Activated CD4-positive, alpha-beta T cell treated with anti-CD3 and anti-CD28 coated beads for 36 hours (primary cell): Measurements from ENCODE around the gene NUP210. TPM values are rescaled to one million over a fixed set of nuclear protein-coding genes. Genes with fewer than 3 reads are reported as not detected.
"Not testable (repeated sequence)": the region's sequence is repeated elsewhere in the genome, so short reads cannot be mapped to it uniquely, and the experiment has no call there.

ENCODE experiments used
- ATAC-seq: fragments of 200-7000 bp; cut with Tn5 transposase; one replicate; pipeline ENCODE4 v1.10.0; 2021; ENCODE audit warnings: mild to moderate bottlenecking, moderate library complexity
- CTCF ChIA-PET: fragments of 350-600 bp; sonication (Branson Sonifier 250); formaldehyde crosslinking; loops from one replicate; lab custom pipeline; 2021; ENCODE audit warnings: antibody characterized with exemption; lab: Charles Lee
- POLR2A ChIA-PET: fragments of 350-600 bp; sonication (Branson Sonifier 250); formaldehyde crosslinking; loops from one replicate; lab custom pipeline; 2021; ENCODE audit warnings: antibody characterized with exemption, inconsistent platforms; lab: Charles Lee
- DNase-seq: peaks from one replicate; pipeline ENCODE4 v3.0.0-alpha.2; 2020
- H3K27ac Mint-ChIP-seq: one replicate; pipeline ENCODE4 v1.8.0; 2021; ENCODE audit warnings: mixed read lengths
- H3K27me3 Mint-ChIP-seq: one replicate; pipeline ENCODE4 v1.8.0; 2021; ENCODE audit warnings: mixed read lengths
- H3K36me3 Mint-ChIP-seq: one replicate; pipeline ENCODE4 v1.8.0; 2021; ENCODE audit warnings: low read depth, mixed read lengths
- H3K4me1 Mint-ChIP-seq: one replicate; pipeline ENCODE4 v1.8.0; 2021; ENCODE audit warnings: mixed read lengths
- H3K4me3 Mint-ChIP-seq: one replicate; pipeline ENCODE4 v1.8.0; 2021; ENCODE audit warnings: mild to moderate bottlenecking, moderate library complexity, mixed read lengths
- H3K9me3 Mint-ChIP-seq: one replicate; pipeline ENCODE4 v1.8.0; 2021; ENCODE audit warnings: low read depth, mixed read lengths
- intact Hi-C, 2 experiments: fragments of 100-400 bp; cut with DNase I in 1 of 2; cut with micrococcal nuclease in 1 of 2; formaldehyde crosslinking; loops; one replicate each; pipeline versions ENCODE4 v1.14.2 to v1.15.1; 2022 to 2024; cut with DNase I, micrococcal nuclease
- total RNA-seq, 2 experiments: library from RNA; stranded (reverse); gene quantifications; one replicate each; pipeline ENCODE4 v1.2.3, GENCODE V29; 2021

NUP210 gene
- total RNA-seq, 2 experiments from 2014 or later: 117 to 123 TPM

- H3K4me3 Mint-ChIP-seq: no peak overlapping the region
- POLR2A ChIA-PET: no interaction called here
- H3K4me1 Mint-ChIP-seq: no peaks in the 10 kb centered on the region
- H3K9me3 Mint-ChIP-seq: no peaks in the 10 kb centered on the region
- no peak overlapping the region for H3K27ac Mint-ChIP-seq
- DNase-seq: no peak
- H3K27me3 Mint-ChIP-seq: no peaks in the 10 kb centered on the region
- CTCF ChIA-PET: interaction anchor here (0.8 to 1.4 kb wide), 3 partner anchors 58 to 68 kb away, joined by 4 to 5 read pairs (median 4); no protein-coding TSS in a partner anchor
- H3K36me3 Mint-ChIP-seq: peaks cover 57% of the 10 kb centered on the region
- no peak for ATAC-seq
- intact Hi-C loops: no loop called here
These were observed 26.4 kb downstream of the NUP210 start for GRCh38 chr3:13393427-13394360.

GRCh38 chr3:13391308-13391707 is 28.8 kb downstream of the NUP210 start:
- peaks cover 68% of the 10 kb centered on the region for H3K36me3 Mint-ChIP-seq
- intact Hi-C loops: loop anchor here (1.0 to 2.0 kb wide), 2 partner anchors 61 kb away; no protein-coding TSS in a partner anchor
- H3K27me3 Mint-ChIP-seq: no peaks in the 10 kb centered on the region
- peaks cover 10% of the 10 kb centered on the region for H3K4me1 Mint-ChIP-seq
- H3K4me3 Mint-ChIP-seq: no peak overlapping the region
- CTCF ChIA-PET: interaction anchor here (0.6 to 4.4 kb wide), 7 partner anchors 11 to 70 kb away, joined by 3 to 23 read pairs (median 4); no protein-coding TSS in a partner anchor
- H3K9me3 Mint-ChIP-seq: no peaks in the 10 kb centered on the region
- peak overlapping the region; percentile 37 for H3K27ac Mint-ChIP-seq
- peak; percentile 41 for DNase-seq
- no peak for ATAC-seq
- POLR2A ChIA-PET: no interaction called here

- Mint-ChIP-seq H3K9me3 (no peaks in the 10 kb centered on the region), H3K27me3 (no peaks in the 10 kb centered on the region), H3K4me3 (no peak overlapping the region), H3K36me3 (peaks cover 70% of the 10 kb centered on the region), H3K27ac (no peak overlapping the region), H3K4me1 (peaks cover 12% of the 10 kb centered on the region)
- intact Hi-C loops: no loop called here
- DNase-seq (no peak), ATAC-seq (no peak)
- POLR2A ChIA-PET: no interaction called here
- CTCF ChIA-PET: interaction anchor here (0.7 to 4.4 kb wide), 2 partner anchors 55 to 64 kb away, joined by 3 to 23 read pairs; no protein-coding TSS in a partner anchor
These were observed 30.7 kb downstream of the NUP210 start for GRCh38 chr3:13389378-13389777.

- no peak for DNase-seq
- no peaks in the 10 kb centered on the region for H3K9me3 Mint-ChIP-seq
- H3K27ac Mint-ChIP-seq: no peak overlapping the region
- no peaks in the 10 kb centered on the region for H3K27me3 Mint-ChIP-seq
- no peak for ATAC-seq
- ChIA-PET POLR2A (interaction anchor here (0.7 kb wide), 1 partner anchor 276 kb away, joined by 4 read pairs; no protein-coding TSS in a partner anchor), CTCF (interaction anchor here (0.7 to 4.4 kb wide), 3 partner anchors 37 to 64 kb away, joined by 3 to 23 read pairs (median 4); no protein-coding TSS in a partner anchor)
- intact Hi-C loops: no loop called here
- H3K36me3 Mint-ChIP-seq: peaks cover 68% of the 10 kb centered on the region
- no peak overlapping the region for H3K4me3 Mint-ChIP-seq
- peaks cover 12% of the 10 kb centered on the region for H3K4me1 Mint-ChIP-seq
These were observed 31.3 kb downstream of the NUP210 start for GRCh38 chr3:13388816-13389215.

- H3K27ac Mint-ChIP-seq: peak overlapping the region; percentile 8
- intact Hi-C loops: no loop called here
- POLR2A ChIA-PET: no interaction called here
These were observed 34.7 kb downstream of the NUP210 start for GRCh38 chr3:13385373-13385965.

GRCh38 chr3:13380971-13381370 is 39.2 kb downstream of the NUP210 start:
- intact Hi-C loops: no loop called here
- ChIA-PET POLR2A (no interaction called here), CTCF (interaction anchor here (0.5 to 1.4 kb wide), 3 partner anchors 25 to 114 kb away, joined by 3 to 4 read pairs (median 3); no protein-coding TSS in a partner anchor)
- H3K4me3 Mint-ChIP-seq: no peak overlapping the region
- no peak overlapping the region for H3K27ac Mint-ChIP-seq
- ATAC-seq (no peak), DNase-seq (no peak)
- no peaks in the 10 kb centered on the region for H3K9me3 Mint-ChIP-seq
- peaks cover 42% of the 10 kb centered on the region for H3K36me3 Mint-ChIP-seq
- no peaks in the 10 kb centered on the region for H3K4me1 Mint-ChIP-seq
- H3K27me3 Mint-ChIP-seq: no peaks in the 10 kb centered on the region

More at GRCh38 chr3:13385373-13385965, 34.7 kb downstream of the NUP210 start:
- CTCF ChIA-PET: interaction anchor here (0.6 kb wide), 1 partner anchor 78 kb away, joined by 4 read pairs; no protein-coding TSS in a partner anchor
- no peak for ATAC-seq
- H3K4me3 Mint-ChIP-seq: no peak overlapping the region
- H3K9me3 Mint-ChIP-seq: no peaks in the 10 kb centered on the region
- no peak for DNase-seq
- peaks cover 12% of the 10 kb centered on the region for H3K4me1 Mint-ChIP-seq
- no peaks in the 10 kb centered on the region for H3K27me3 Mint-ChIP-seq
- peaks cover 61% of the 10 kb centered on the region for H3K36me3 Mint-ChIP-seq

- intact Hi-C loops: no loop called here
- Mint-ChIP-seq H3K36me3 (peaks cover 30% of the 10 kb centered on the region), H3K4me3 (no peak overlapping the region), H3K27me3 (no peaks in the 10 kb centered on the region), H3K27ac (no peak overlapping the region), H3K9me3 (no peaks in the 10 kb centered on the region), H3K4me1 (no peaks in the 10 kb centered on the region)
- POLR2A ChIA-PET: no interaction called here
- no peak for ATAC-seq
- DNase-seq: no peak
- CTCF ChIA-PET: interaction anchor here (1.4 kb wide), 2 partner anchors 26 to 38 kb away, joined by 3 to 4 read pairs; no protein-coding TSS in a partner anchor
These were observed 40.8 kb downstream of the NUP210 start for GRCh38 chr3:13379201-13379830.

- Mint-ChIP-seq H3K27me3 (no peaks in the 10 kb centered on the region), H3K9me3 (no peaks in the 10 kb centered on the region), H3K4me3 (no peak overlapping the region), H3K4me1 (no peaks in the 10 kb centered on the region), H3K36me3 (peaks cover 27% of the 10 kb centered on the region), H3K27ac (no peak overlapping the region)
- DNase-seq: no peak
- intact Hi-C loops: no loop called here
- ChIA-PET POLR2A (no interaction called here), CTCF (no interaction called here)
- ATAC-seq: no peak
These were observed 42.0 kb downstream of the NUP210 start for GRCh38 chr3:13378155-13378554.

- peaks cover 27% of the 10 kb centered on the region for H3K36me3 Mint-ChIP-seq
- ATAC-seq, H3K9me3 Mint-ChIP-seq, H3K4me3 Mint-ChIP-seq, POLR2A ChIA-PET, H3K27ac Mint-ChIP-seq, H3K27me3 Mint-ChIP-seq, H3K4me1 Mint-ChIP-seq, DNase-seq, intact Hi-C loops, CTCF ChIA-PET: not testable (repeated sequence)
These were observed 42.4 kb downstream of the NUP210 start for GRCh38 chr3:13377741-13378140.

- H3K27ac Mint-ChIP-seq: no peak overlapping the region
- intact Hi-C loops: no loop called here
- H3K9me3 Mint-ChIP-seq: no peaks in the 10 kb centered on the region
- peaks cover 27% of the 10 kb centered on the region for H3K36me3 Mint-ChIP-seq
- H3K4me1 Mint-ChIP-seq: no peaks in the 10 kb centered on the region
- H3K27me3 Mint-ChIP-seq: no peaks in the 10 kb centered on the region
- DNase-seq (no peak), ATAC-seq (no peak)
- no peak overlapping the region for H3K4me3 Mint-ChIP-seq
- POLR2A ChIA-PET: no interaction called here
- CTCF ChIA-PET: no interaction called here
These were observed 43.1 kb downstream of the NUP210 start for GRCh38 chr3:13377021-13377420.

GRCh38 chr3:13376091-13376490 is 44.0 kb downstream of the NUP210 start:
- DNase-seq: no peak
- Mint-ChIP-seq H3K27ac (no peak overlapping the region), H3K4me3 (no peak overlapping the region), H3K36me3 (peaks cover 28% of the 10 kb centered on the region), H3K4me1 (no peaks in the 10 kb centered on the region), H3K9me3 (no peaks in the 10 kb centered on the region), H3K27me3 (no peaks in the 10 kb centered on the region)
- ATAC-seq: no peak
- intact Hi-C loops: no loop called here
- ChIA-PET POLR2A (no interaction called here), CTCF (no interaction called here)
